GM21737 (cell line): ENCODE results near the gene TNFRSF14.
"Not testable (repeated sequence)": the region's sequence is repeated elsewhere in the genome, so short reads cannot be mapped to it uniquely, and the experiment has no call there.

ENCODE experiments used
- ATAC-seq: cut with Tn5 transposase; IDR thresholded peaks from one replicate; pipeline ENCODE4 v1.9.1; 2021; ENCODE audit warnings: mild to moderate bottlenecking, moderate library complexity; ENCODE audit not compliant: unreplicated experiment

TNFRSF14 gene

DNA sequence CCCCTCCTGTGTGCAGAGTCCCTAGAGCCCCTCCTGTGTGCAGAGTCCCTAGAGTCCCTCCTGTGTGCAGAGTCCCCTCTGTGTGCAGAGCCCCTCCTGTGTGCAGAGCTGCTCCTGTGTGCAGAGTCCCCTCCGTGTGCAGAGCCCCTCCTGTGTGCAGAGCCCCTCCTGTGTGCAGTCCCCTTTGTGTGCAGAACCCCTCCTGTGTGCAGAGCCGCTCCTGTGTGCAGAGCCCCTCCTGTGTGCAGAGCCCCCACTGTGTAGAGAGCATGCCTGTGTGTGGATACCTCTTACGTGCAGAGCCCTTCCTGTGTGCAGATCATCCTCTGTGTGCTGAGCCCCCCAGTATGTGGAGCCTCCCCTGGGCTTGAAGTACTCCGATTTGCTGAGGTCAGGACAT lies 17.8 kb upstream of the TNFRSF14 start:
- ATAC-seq: no peak

DNA sequence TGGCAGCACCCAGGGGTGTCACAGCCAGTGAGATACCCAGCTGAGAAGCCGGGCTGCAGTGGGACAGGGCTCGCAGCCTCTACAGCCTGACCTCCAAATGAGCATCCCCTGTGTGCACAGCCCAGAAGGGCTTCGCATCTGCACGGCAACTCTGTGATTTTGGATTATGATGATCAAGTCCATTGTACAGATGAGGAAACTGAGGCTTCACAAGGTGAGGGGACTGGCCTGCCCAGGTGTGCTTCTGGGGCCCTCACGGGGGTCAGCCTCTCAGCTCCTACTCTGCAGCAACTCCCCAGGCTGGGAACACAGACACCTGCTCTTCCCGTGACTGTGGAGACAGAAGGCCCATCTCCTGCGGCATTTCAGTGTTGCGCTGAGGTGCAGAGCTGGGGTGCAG lies 17.3 kb upstream of the TNFRSF14 start:
- ATAC-seq: no peak

GRCh38 chr1:2539312-2539907 lies 16.8 kb upstream of the TNFRSF14 start:
- no peak for ATAC-seq

DNA sequence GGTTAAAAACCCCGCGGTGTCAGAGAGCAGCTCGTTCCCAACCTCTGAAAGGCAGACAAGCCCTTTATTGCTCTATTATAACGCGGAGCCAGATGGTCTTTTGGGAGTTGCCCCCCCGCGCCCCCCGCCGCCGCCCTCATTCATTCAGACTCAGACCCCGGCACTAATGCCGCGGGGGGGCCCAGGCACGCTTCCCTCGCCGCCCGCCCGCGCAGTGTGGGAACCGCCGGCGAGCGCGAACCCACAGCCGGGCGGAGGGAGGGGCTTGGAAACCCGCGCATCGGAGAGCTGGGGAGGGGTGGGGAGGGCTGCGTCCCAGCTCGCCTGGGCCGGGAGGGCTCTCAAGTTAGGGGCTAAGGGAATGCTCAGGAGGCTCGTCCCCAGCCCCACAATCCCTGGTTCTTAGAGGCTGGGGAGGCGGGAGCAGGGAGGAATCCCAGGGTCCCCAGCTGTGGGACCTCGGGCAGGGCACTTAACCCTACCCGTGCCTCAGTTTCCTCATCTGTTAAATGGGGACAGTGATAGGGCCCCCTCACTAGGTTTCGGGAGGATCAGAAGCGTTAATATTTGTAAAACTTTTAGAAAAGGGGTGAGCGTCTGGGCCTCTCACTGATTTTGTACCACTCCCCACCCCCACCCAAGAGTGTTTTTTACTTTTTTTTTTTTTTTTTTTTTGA lies 15.2 kb upstream of the TNFRSF14 start:
- ATAC-seq: no peak

DNA sequence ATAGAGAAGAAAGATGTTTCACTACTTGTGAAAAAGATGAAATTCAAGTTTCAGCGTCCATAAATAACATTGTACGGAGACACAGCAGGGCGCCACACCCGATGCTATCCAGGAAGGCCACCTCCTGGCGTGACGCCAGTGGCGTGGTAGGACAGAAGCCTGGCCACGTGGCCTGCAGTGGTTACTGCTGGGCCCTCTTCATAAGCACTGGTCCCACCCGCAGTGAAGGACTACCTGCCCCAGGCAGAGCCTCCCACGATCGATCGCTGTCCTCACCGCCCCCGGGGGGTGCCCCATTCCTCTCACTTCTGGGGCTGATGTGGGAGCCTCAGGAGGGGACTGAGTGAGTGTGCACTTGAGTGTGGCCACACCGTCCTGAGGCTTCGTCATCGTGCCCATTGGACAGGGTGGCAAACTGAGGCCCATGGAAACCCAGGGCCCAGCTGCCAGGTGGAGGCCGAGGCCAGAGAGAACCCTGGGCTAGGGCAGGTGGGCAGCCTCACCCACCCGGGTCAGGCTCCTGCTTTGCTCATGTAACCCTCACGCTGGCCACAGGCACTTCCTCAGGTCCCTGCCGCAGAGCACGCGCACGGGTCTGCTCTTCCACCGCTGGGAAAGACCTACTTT lies 14.4 kb upstream of the TNFRSF14 start:
- ATAC-seq: no peak

- no peak for ATAC-seq
These were observed 13.8 kb upstream of the TNFRSF14 start for GRCh38 chr1:2542246-2542915.

- ATAC-seq: no peak
These were observed 12.6 kb upstream of the TNFRSF14 start for GRCh38 chr1:2543543-2544092.

DNA sequence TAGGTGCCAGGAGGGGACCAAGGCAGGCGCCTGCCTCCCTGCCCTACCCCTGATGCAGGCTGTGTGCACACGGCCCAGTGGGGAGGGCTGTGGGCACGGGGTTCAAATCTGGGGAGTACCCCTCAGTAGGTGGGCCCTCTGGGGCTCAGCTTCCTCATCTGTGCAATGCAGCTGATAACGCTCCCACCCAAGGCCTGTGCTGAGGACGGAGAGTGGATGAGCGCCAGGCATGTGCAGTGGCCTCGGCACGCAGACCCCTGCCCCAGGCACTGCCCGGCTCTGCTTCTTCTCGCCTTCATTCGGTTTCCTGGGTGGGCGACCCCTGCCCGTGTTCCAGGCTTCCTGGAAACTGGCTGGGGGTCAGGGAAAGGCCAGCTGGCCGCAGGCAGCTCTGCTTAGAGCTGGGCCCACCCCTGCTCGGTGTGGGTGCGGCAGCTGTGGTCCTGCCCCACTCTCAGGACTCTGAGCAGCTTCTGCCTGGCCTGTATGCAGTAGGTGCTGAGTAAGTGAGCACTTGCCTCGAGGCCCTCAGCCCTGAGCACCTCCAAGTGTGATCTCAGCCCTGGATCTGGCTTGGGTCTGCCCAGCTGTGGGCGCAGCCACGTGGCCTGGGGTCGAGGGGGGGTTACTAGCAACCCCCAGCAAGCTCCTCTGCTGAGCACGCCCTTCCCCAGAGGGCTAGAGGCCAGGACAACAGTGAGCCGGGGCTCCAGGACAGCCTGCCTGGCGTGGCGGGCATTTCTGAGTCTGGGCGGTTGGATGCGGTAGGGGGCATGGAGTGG lies 11.9 kb upstream of the TNFRSF14 start:
- no peak for ATAC-seq

DNA sequence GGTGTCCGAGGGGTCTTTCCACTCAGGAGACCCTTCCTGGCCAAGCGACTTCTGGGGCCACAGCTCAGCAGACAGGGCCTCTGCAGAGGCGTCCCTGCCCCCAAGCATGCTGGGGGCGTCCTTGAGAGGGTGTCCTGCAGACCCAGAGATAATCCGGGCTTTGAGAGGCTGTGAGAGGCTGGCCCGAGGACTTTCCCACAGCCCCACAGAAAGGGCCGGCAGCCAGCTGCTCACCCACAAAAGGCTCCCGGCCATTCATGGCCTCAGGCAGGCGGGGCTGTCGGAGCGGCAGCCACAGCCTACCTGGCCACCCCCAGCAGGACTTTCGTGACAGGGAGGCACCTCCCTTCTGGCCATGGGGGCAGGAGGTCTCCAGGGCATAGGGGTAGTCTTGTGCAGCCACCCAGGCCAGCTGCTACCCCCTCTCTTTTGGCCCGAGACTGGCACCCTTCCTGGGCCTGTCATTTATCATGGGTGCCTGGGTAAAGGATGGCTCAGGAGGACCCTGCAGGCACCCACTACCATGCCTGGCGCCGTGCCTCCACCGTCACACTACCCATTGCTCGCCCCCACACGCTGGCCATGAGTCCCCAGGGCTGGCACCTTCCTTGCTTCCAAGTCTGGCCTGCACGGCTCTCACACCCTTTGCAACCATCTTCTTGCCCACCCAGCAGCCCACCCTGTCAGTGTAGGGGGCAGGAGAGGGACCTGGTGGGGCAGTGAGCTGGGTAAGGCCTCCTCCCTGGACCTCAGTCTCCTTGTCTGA lies 11.1 kb upstream of the TNFRSF14 start:
- ATAC-seq: no peak

DNA sequence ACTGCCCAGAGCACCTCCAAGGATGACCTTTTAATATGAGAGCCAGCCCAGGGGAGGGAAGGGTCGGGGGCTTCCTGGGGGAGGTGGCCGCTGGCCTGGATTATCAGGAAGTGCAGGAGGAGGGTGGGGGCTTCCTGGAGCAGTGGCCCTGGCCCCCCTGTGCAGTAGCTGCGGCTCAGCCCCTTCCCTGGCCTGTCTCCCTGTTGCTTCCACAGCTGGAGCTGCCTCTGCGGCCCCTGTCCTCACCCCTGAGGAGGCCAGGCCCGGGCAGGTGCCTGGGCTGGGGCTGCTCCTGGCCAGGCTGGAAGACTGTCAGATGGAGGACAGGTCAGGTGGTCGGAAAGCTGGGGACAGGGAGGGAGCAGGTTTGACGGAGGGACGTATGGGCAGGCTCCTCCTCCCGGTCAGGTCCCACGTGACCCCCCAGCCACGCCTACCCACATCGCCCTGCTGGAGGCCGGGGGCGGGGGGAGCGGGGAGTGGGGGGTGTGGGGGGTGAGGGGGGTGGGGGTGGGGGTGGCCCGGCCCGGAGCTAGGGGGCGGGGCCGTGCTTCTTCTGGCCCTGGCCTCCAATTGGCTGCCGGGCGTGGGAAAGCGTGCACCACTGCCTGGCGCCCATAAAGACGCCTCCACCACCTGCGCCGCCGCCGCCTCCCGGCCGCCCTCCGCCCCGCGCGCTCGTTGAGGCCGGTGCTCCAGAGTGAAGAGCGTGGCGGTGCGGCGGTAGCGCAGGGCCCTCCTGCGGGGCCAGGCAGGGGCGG lies 10.2 kb upstream of the TNFRSF14 start:
- ATAC-seq: peak; percentile 33

- ATAC-seq: peak; percentile 37
These were observed 9.5 kb upstream of the TNFRSF14 start for GRCh38 chr1:2546515-2547209.

DNA sequence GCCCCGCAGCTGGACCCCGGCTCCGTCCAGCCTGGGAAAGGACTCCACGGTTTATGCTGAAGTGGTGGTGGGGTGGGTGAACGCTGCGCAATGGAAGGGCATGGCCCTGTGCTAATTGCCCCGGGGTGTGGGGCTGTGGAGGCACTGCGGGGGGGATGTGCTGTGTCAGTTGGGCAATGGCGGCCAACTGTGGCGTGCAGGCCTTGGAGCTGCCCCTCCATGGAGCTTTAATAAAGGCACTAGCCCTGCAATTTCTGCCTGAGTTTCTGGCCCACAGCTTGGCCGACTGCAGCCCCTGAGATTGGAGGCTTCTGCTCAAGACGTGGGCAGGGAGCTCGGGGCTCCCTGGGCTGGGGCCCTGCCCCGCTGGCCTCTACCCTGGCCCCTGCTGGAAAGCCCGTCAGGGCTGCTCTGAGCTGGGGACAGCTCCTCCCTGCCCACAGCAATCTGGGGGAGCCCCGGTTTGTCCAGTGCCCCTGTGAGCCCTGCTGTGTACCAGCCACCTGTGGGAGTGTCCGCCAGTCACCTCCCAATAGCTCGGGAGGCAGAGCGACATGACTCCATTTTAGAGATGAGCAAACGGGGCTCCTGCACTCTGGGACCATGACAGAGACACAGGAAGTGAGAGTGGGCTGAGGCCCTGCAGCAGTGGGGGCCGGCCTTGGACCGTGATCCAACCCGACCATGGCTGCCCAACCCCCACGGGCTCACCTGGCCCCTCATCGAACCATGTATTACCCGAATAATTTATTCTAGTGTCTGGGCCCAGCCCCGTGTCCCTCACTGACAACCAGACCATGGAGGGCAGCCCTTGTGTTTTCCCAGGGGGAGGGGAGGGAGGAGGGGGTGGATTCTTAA lies 8.7 kb upstream of the TNFRSF14 start:
- no peak for ATAC-seq

DNA sequence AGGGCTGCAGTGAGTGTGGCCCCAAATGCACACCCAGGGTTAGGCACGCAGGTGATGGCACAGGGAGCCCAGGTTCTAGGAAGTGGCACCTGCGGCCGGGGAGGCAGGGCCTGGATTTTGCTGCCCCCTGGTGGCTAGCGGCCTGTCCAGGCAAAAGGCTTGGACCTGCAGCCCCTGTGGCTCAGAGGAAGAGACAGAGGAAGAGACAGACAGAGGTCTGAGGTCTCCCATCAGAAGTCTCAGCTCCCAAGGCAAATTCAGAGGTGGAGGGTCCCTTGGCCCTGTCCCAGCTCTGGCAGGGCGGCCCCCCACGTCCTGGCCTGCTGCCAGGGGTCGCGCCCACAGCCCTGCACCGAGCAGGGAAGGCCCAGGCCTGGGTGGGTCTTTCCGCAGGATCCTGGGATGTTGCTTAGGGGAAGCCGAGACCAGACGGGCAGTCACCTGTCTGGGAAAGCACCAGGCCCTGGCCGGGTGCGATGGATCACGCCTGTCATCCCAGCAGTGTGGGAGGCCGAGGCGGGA lies 8.0 kb upstream of the TNFRSF14 start:
- peak; percentile 13 for ATAC-seq

- ATAC-seq: not testable (repeated sequence)
These were observed 6.7 kb upstream of the TNFRSF14 start for GRCh38 chr1:2549367-2550029.

DNA sequence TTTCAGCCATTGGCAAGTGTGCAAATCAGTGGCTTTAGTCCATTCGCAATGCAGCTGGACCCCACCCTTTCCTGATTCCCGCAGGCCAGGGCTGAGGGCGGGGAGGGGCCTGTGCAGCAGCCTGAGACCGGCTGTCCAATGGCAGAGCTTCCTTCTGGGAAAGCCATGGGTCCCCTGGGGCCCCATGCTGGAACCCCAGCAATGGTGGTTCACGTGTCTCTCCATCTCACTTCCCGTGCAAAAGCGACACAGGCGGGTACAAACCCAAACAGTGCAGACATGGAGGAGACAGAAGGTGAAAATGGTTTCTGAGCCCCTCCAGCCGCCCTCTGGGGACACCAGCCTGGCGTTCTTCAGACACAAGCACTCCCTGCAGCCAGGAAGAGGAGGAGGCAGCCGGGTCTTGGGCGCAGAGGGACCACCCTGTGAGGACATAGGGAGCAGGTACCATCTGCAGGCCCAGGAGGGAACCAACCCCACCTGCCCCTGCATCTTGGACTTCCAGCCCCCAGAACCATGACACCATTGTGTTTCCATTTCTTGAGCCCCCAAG lies 5.8 kb upstream of the TNFRSF14 start:
- not testable (repeated sequence) for ATAC-seq

DNA sequence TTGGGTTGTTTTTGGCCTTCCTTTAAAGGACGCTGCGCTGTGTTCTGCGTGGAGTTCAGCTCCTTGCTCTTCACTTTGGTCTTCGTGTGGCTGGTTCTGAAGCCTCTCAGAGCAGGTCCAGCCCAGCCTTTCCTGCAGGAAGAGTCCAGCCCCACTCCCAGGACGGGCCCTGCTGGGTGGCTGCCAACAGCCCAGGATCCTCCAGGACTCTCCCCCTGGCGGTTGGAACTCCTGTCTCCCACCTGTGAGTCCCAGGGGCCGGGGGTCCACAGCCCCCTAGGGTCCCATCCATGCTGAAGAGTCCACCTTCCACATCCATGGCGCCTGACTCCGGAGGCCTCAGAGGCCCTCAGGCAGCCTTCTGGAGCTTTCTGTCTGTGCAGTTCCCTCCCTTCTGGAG lies 4.6 kb upstream of the TNFRSF14 start:
- ATAC-seq: not testable (repeated sequence)

DNA sequence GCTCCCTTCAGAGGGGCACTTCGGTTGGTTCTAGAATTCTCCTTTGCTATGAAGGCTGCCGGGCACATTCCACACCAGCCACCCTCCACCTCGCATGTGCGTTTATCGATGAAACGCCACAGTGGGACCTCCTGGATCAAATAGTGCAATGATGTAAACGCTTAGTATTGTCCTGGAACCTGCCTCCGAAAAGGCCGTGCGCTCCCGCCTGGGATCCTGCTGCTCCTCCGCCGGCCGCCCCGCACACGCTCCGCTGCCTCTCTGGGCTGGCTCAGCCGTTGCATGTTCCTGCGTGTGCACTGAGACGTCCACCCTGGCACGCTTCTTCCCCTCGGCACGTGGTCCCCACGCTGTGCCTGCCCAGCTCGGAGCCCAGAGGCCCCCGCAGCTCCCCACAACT lies 4.0 kb upstream of the TNFRSF14 start:
- ATAC-seq: no peak
